D721Med (cell line): Measurements from ENCODE around the gene RPS6KA6.

Experiments used
- DNase-seq: peaks from one replicate; pipeline ENCODE4 v3.0.0; 2011; ENCODE audit warnings: low spot score; ENCODE audit not compliant: insufficient read length
- FAIRE-seq: peaks from 2 replicates; lab custom pipeline; 2011; peaks lifted over from hg19 to GRCh38; lab: Jason Lieb, UNC
- TF ChIP-seq, protein P1 (sequence below): IDR thresholded peaks from 2 replicates; pipeline ENCODE4 v1.5.1; 2012; ENCODE audit warnings: mild to moderate bottlenecking, control low read depth; ENCODE audit not compliant: insufficient read depth; ENCODE audit errors: missing control alignments

The RPS6KA6 gene

GRCh38 chrX:84168095-84168494, 19.9 kb downstream of the RPS6KA6 start:
- FAIRE-seq = no peak
- TF ChIP-seq, protein P1, sequence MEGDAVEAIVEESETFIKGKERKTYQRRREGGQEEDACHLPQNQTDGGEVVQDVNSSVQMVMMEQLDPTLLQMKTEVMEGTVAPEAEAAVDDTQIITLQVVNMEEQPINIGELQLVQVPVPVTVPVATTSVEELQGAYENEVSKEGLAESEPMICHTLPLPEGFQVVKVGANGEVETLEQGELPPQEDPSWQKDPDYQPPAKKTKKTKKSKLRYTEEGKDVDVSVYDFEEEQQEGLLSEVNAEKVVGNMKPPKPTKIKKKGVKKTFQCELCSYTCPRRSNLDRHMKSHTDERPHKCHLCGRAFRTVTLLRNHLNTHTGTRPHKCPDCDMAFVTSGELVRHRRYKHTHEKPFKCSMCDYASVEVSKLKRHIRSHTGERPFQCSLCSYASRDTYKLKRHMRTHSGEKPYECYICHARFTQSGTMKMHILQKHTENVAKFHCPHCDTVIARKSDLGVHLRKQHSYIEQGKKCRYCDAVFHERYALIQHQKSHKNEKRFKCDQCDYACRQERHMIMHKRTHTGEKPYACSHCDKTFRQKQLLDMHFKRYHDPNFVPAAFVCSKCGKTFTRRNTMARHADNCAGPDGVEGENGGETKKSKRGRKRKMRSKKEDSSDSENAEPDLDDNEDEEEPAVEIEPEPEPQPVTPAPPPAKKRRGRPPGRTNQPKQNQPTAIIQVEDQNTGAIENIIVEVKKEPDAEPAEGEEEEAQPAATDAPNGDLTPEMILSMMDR = no peak
- DNase-seq = no peak

DNA sequence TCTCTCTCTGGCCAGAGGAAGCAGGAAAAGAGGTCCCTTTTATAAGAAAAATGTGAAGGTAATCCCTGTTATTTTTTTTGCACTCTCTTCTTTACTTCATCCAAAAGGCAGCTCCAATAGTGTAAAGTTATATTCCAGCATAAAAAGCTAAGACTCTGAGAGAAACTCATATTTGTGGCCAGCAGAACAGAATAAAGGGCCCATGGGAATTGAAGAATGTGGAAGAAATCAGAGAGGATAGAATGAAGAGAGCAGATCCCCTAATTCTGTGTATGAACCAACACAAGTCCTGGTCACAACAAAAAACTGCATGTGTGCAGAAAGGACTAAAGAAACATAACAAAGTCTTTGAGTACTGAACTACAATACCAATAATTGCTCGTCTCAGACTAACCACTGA, 22.3 kb downstream of the RPS6KA6 start:
- TF ChIP-seq, protein P1 = no peak
- FAIRE-seq (no peak), DNase-seq (no peak)

DNA sequence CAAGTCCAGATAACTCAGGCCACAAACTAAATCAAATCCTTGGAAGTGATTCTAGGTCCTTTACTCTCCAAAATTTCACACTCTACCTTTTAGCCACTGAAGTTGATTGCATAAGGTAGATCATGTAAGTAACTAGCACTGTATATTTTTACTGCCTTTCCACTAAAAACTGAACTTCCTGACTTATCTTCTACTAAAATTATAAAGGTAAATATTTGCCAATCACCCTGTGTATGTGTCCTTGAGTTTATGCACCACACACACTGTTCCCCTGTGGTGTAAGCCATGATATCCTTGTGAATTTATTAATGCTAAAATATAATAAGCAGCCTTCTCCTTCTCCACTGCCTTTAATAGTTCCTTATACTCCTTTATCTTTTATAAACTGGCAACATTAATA, 25.6 kb downstream of the RPS6KA6 start:
- FAIRE-seq (no peak), DNase-seq (no peak)
- TF ChIP-seq, protein P1 = no peak

DNA sequence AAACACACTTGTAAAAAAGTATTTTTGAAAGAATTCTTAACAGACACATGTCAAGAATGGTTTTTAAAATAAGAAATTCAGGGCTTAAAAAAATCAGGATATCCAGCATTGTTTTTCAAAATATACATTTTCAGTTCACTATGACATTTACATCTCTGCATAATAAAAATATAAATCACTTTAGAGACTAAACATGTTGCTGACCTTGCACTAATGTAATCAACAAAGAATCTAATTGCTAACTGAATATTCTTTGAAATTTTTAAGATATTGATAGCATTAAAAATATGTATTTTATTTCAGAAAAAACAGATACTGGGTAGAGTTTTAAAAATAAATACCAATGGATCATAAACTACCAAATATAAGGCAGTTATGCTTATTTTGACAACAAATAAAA, 26.4 kb downstream of the RPS6KA6 start:
- DNase-seq = no peak

GRCh38 chrX:84160736-84161135, 27.3 kb downstream of the RPS6KA6 start:
- DNase-seq (no peak), FAIRE-seq (no peak)
- TF ChIP-seq, protein P1 = no peak

More for the DNA sequence above, 26.4 kb downstream of the RPS6KA6 start:
- TF ChIP-seq, protein P1 = no peak
- no peak for FAIRE-seq

GRCh38 chrX:84156821-84157220, 31.2 kb downstream of the RPS6KA6 start:
- TF ChIP-seq, protein P1 = no peak
- FAIRE-seq (no peak), DNase-seq (no peak)

GRCh38 chrX:84155938-84156337, 32.1 kb downstream of the RPS6KA6 start:
- FAIRE-seq (no peak), DNase-seq (no peak)
- TF ChIP-seq, protein P1 = no peak
